ENCODE measurements around the gene NT5C1A. TPM values are rescaled to one million over a fixed set of nuclear protein-coding genes. Genes with fewer than 3 reads are reported as not detected.

The NT5C1A gene
- total RNA-seq, 1 experiment from 2014 or later: not detected

GRCh38 chr1:39696448-39696847 is 24.5 kb upstream of the NT5C1A start:
- Histone ChIP-seq H3K27ac (ENCODE audit: low read depth, low read length, poor library complexity, severe bottlenecking) (no peak overlapping the region), H3K9me3 (ENCODE audit: low read depth, low read length, poor library complexity, severe bottlenecking) (no peaks in the 10 kb centered on the region), H3K4me3 (ENCODE audit: low read depth, low read length, poor library complexity, severe bottlenecking) (no peak overlapping the region), H3K36me3 (ENCODE audit: insufficient read depth, low read length, poor library complexity, severe bottlenecking) (no peaks in the 10 kb centered on the region), H3K4me1 (ENCODE audit: insufficient read depth, low read length, poor library complexity, severe bottlenecking) (peaks cover 11% of the 10 kb centered on the region), H3K27me3 (replicated peaks; ENCODE audit: insufficient read depth, low read depth, low read length, poor library complexity) (peaks cover 55% of the 10 kb centered on the region)
- no peak for DNase-seq (ENCODE audit: low spot score)
- TF ChIP-seq EZH2 (IDR thresholded peaks at IDR 0.05; ENCODE audit: borderline replicate concordance, low read depth, low read length, poor library complexity, severe bottlenecking) (no peak), CTCF (conservative IDR thresholded peaks at IDR 0.05; ENCODE audit: low read depth, low read length) (no peak)
- POLR2A ChIA-PET (ENCODE audit: low non-redundant PET): no interaction called here
- CTCF ChIA-PET: no interaction called here
- BruUV-seq (replicated peaks): no TSS peak
- intact Hi-C loops (cut with micrococcal nuclease; ENCODE audit: unreplicated experiment): no loop called here

DNA sequence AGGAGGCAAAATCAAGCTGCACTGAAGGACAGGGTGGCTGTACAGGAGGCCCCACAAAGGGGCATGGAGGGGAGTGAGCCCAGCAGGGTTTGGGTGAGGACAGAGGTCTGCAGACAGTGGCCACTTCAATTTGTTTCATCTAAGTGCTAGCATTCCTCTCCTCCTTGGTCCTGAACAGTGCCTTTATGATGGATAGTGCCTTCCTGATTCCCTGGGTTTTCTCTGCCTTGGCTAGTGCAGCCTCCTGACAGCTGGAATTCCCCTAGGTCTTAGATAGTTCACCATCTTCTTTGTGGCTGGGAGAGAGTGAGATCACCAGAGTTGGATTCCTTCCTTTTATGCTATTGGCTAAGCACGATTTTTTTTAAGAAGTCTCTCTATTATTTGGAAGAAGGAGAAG is 23.1 kb upstream of the NT5C1A start:
- ChIA-PET POLR2A (ENCODE audit: low non-redundant PET) (no interaction called here), CTCF (no interaction called here)
- Histone ChIP-seq H3K27me3 (replicated peaks; ENCODE audit: insufficient read depth, low read depth, low read length, poor library complexity) (peaks cover 67% of the 10 kb centered on the region), H3K36me3 (ENCODE audit: insufficient read depth, low read length, poor library complexity, severe bottlenecking) (no peaks in the 10 kb centered on the region), H3K27ac (ENCODE audit: low read depth, low read length, poor library complexity, severe bottlenecking) (no peak overlapping the region), H3K4me1 (ENCODE audit: insufficient read depth, low read length, poor library complexity, severe bottlenecking) (peaks cover 11% of the 10 kb centered on the region), H3K9me3 (ENCODE audit: low read depth, low read length, poor library complexity, severe bottlenecking) (no peaks in the 10 kb centered on the region), H3K4me3 (ENCODE audit: low read depth, low read length, poor library complexity, severe bottlenecking) (no peak overlapping the region)
- no TSS peak for BruUV-seq (replicated peaks)
- DNase-seq (ENCODE audit: low spot score): no peak
- TF ChIP-seq EZH2 (IDR thresholded peaks at IDR 0.05; ENCODE audit: borderline replicate concordance, low read depth, low read length, poor library complexity, severe bottlenecking) (no peak), CTCF (conservative IDR thresholded peaks at IDR 0.05; ENCODE audit: low read depth, low read length) (no peak)
- intact Hi-C loops (cut with micrococcal nuclease; ENCODE audit: unreplicated experiment): no loop called here

GRCh38 chr1:39694026-39694425 is 22.1 kb upstream of the NT5C1A start:
- no peak for DNase-seq (ENCODE audit: low spot score)
- POLR2A ChIA-PET (ENCODE audit: low non-redundant PET): no interaction called here
- H3K4me1 ChIP-seq (ENCODE audit: insufficient read depth, low read length, poor library complexity, severe bottlenecking): peaks cover 11% of the 10 kb centered on the region
- H3K27ac ChIP-seq (ENCODE audit: low read depth, low read length, poor library complexity, severe bottlenecking): no peak overlapping the region
- no TSS peak for BruUV-seq (replicated peaks)
- no peak for TF ChIP-seq CTCF (conservative IDR thresholded peaks at IDR 0.05; ENCODE audit: low read depth, low read length)
- TF ChIP-seq EZH2 (IDR thresholded peaks at IDR 0.05; ENCODE audit: borderline replicate concordance, low read depth, low read length, poor library complexity, severe bottlenecking): no peak
- intact Hi-C loops (cut with micrococcal nuclease; ENCODE audit: unreplicated experiment): no loop called here
- peaks cover 75% of the 10 kb centered on the region for H3K27me3 ChIP-seq (replicated peaks; ENCODE audit: insufficient read depth, low read depth, low read length, poor library complexity)
- CTCF ChIA-PET: no interaction called here
- H3K4me3 ChIP-seq (ENCODE audit: low read depth, low read length, poor library complexity, severe bottlenecking): no peak overlapping the region
- H3K9me3 ChIP-seq (ENCODE audit: low read depth, low read length, poor library complexity, severe bottlenecking): no peaks in the 10 kb centered on the region
- H3K36me3 ChIP-seq (ENCODE audit: insufficient read depth, low read length, poor library complexity, severe bottlenecking): no peaks in the 10 kb centered on the region

Measured in A673 (cell line).